ENCODE data around the gene ABHD8.
A peak's percentile ranks its signal among the peaks of the same experiment; 100 is the strongest.

ABHD8 gene

GRCh38 chr19:17321655-17322489 is 18.6 kb upstream of the ABHD8 start:
- DNase-seq (ENCODE audit: low read depth in 1 of 2, low spot score in 1 of 2): no peak

- no peak for DNase-seq (ENCODE audit: low read depth in 1 of 2, low spot score in 1 of 2)
Measured at GRCh38 chr19:17320435-17320834, 17.2 kb upstream of the ABHD8 start.

- no peak for DNase-seq (ENCODE audit: low read depth in 1 of 2, low spot score in 1 of 2)
Measured at GRCh38 chr19:17319473-17320238, 16.4 kb upstream of the ABHD8 start.

GRCh38 chr19:17318966-17319365 is 15.7 kb upstream of the ABHD8 start:
- DNase-seq (ENCODE audit: low read depth in 1 of 2, low spot score in 1 of 2): no peak

GRCh38 chr19:17314007-17314593 is 10.9 kb upstream of the ABHD8 start:
- DNase-seq (ENCODE audit: low read depth in 1 of 2, low spot score in 1 of 2): no peak

GRCh38 chr19:17312189-17313113 is 9.2 kb upstream of the ABHD8 start:
- DNase-seq (ENCODE audit: low read depth in 1 of 2, low spot score in 1 of 2): no peak

GRCh38 chr19:17311455-17312188 is 8.4 kb upstream of the ABHD8 start:
- DNase-seq (ENCODE audit: low read depth in 1 of 2, low spot score in 1 of 2): no peak

- DNase-seq (ENCODE audit: low read depth in 1 of 2, low spot score in 1 of 2): no peak
Measured at GRCh38 chr19:17309965-17310461, 6.8 kb upstream of the ABHD8 start.

- peak; percentile 89 to 97 for DNase-seq (ENCODE audit: low read depth in 1 of 2, low spot score in 1 of 2)
Measured at GRCh38 chr19:17309198-17309964, 6.2 kb upstream of the ABHD8 start, which contains the start of gene DDA1. Gene DDA1 (plus strand): TSS chr19:17309563. CDS start chr19:17309655, 92 bp downstream.

- DNase-seq (ENCODE audit: low read depth in 1 of 2, low spot score in 1 of 2): no peak
Measured at GRCh38 chr19:17307876-17308377, 4.7 kb upstream of the ABHD8 start.

- DNase-seq (ENCODE audit: low read depth in 1 of 2, low spot score in 1 of 2): no peak
Measured at GRCh38 chr19:17306285-17306714, 3.1 kb upstream of the ABHD8 start.

GRCh38 chr19:17305517-17306284 is 2.5 kb upstream of the ABHD8 start, which contains the start of gene MRPL34:
Gene MRPL34 (plus strand): TSS chr19:17305872. CDS start chr19:17305893, 21 bp downstream.
- peak; percentile 85 to 89 for DNase-seq (ENCODE audit: low read depth in 1 of 2, low spot score in 1 of 2)

GRCh38 chr19:17305216-17305516 is 1.9 kb upstream of the ABHD8 start:
- DNase-seq (ENCODE audit: low read depth in 1 of 2, low spot score in 1 of 2): no peak

GRCh38 chr19:17304386-17305215 is 1.4 kb upstream of the ABHD8 start:
- no peak for DNase-seq (ENCODE audit: low read depth in 1 of 2, low spot score in 1 of 2)

- no peak for DNase-seq (ENCODE audit: low read depth in 1 of 2, low spot score in 1 of 2)
Measured at GRCh38 chr19:17303940-17304267, 679 bp upstream of the ABHD8 start.

GRCh38 chr19:17302391-17303166 is 646 bp downstream of the ABHD8 start:
- peak in 1 of 2 donors; percentile 17 for DNase-seq (ENCODE audit: low read depth in 1 of 2, low spot score in 1 of 2)
